Stimulated activated naive CD8-positive, alpha-beta T cell treated with anti-CD3 and anti-CD28 coated beads, Interleukin-15, amount 100 ng/mL, for 72 hours (primary cell): ENCODE results near the gene LYPLAL1.
"Not testable (repeated sequence)": the region's sequence is repeated elsewhere in the genome, so short reads cannot be mapped to it uniquely, and the experiment has no call there.

Experiments
- ATAC-seq: fragments of 150-1000 bp; cut with Tn5 transposase; 2 replicates; pipeline ENCODE4 v1.10.0; 2021; ENCODE audit warnings: mild to moderate bottlenecking, moderate library complexity
- DNase-seq, 2 donors: peaks; one replicate each; pipeline ENCODE4 v3.0.0; 2021 to 2022
- H3K27ac Mint-ChIP-seq, 2 donors: one replicate each; pipeline ENCODE4 v1.8.0; 2022; ENCODE audit warnings: mild to moderate bottlenecking in 2 of 2, mixed read lengths in 2 of 2, moderate library complexity in 2 of 2
- H3K27me3 Mint-ChIP-seq: one replicate; pipeline ENCODE4 v1.8.0; 2022; ENCODE audit warnings: mixed read lengths
- H3K4me1 Mint-ChIP-seq: one replicate; pipeline ENCODE4 v1.8.0; 2022; ENCODE audit warnings: mild to moderate bottlenecking, mixed read lengths
- H3K4me3 Mint-ChIP-seq, 2 donors: one replicate each; pipeline ENCODE4 v1.8.0; 2022; ENCODE audit warnings: mild to moderate bottlenecking in 2 of 2, mixed read lengths in 2 of 2, moderate library complexity in 1 of 2
- H3K9me3 Mint-ChIP-seq, 2 donors: one replicate each; pipeline ENCODE4 v1.8.0; 2022; ENCODE audit warnings: mixed read lengths in 2 of 2

The LYPLAL1 gene

GRCh38 chr1:219184337-219184736 lies 10.7 kb downstream of the LYPLAL1 start:
- DNase-seq (no peak), ATAC-seq (no peak)
- Mint-ChIP-seq H3K4me3 (no peak overlapping the region), H3K9me3 (no peaks in the 10 kb centered on the region), H3K27me3 (no peaks in the 10 kb centered on the region), H3K4me1 (peaks cover 56% of the 10 kb centered on the region), H3K27ac (no peak overlapping the region)

GRCh38 chr1:219185486-219186117 lies 11.9 kb downstream of the LYPLAL1 start:
- peaks cover 58% of the 10 kb centered on the region for H3K4me1 Mint-ChIP-seq
- DNase-seq (no peak), ATAC-seq (no peak)
- H3K9me3 Mint-ChIP-seq, result no peaks in the 10 kb centered on the region
- no peak overlapping the region for H3K4me3 Mint-ChIP-seq
- H3K27me3 Mint-ChIP-seq, result no peaks in the 10 kb centered on the region
- H3K27ac Mint-ChIP-seq, result no peak overlapping the region

- H3K27ac Mint-ChIP-seq, result peak overlapping the region; percentile 14 to 25
- no peak for ATAC-seq
Observed at GRCh38 chr1:219188331-219188803, 14.7 kb downstream of the LYPLAL1 start.

GRCh38 chr1:219189021-219189824 lies 15.5 kb downstream of the LYPLAL1 start:
- H3K9me3 Mint-ChIP-seq, result no peaks in the 10 kb centered on the region
- H3K4me3 Mint-ChIP-seq, result peak overlapping the region; percentile 63 to 68
- peak; percentile 90 for ATAC-seq
- peaks cover 41% of the 10 kb centered on the region for H3K4me1 Mint-ChIP-seq
- peak overlapping the region in 1 of 2 donors; percentile 33 for H3K27ac Mint-ChIP-seq
- no peaks in the 10 kb centered on the region for H3K27me3 Mint-ChIP-seq
- DNase-seq, result no peak

More at GRCh38 chr1:219188331-219188803, 14.7 kb downstream of the LYPLAL1 start:
- Mint-ChIP-seq H3K4me1 (peaks cover 45% of the 10 kb centered on the region), H3K4me3 (peak overlapping the region; percentile 55 to 71), H3K9me3 (no peaks in the 10 kb centered on the region), H3K27me3 (no peaks in the 10 kb centered on the region)
- no peak for DNase-seq

- Mint-ChIP-seq H3K9me3 (no peaks in the 10 kb centered on the region), H3K4me3 (no peak overlapping the region), H3K27ac (no peak overlapping the region), H3K27me3 (no peaks in the 10 kb centered on the region), H3K4me1 (peaks cover 38% of the 10 kb centered on the region)
- ATAC-seq (no peak), DNase-seq (no peak)
Observed at GRCh38 chr1:219189952-219190351, 16.3 kb downstream of the LYPLAL1 start.

DNA sequence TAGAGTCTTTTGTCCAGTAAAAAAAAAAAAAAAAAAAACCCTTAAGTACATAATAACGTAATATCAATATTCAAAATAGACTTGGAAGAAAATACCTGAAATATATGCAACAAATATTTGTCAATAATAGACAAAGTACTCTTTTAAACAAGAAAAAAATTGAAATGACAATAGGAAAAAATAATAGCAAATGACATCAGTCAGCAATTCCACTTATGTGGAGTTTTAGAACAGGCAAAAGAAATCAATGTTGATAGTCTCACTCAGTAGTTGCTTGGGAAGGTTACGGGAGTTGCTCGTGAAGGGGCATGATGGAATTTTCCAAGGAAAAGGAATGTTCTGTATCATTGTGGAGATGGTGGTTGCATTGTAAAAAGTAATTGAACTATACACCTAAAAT lies 16.9 kb downstream of the LYPLAL1 start:
- peaks cover 0 to under 1% of the 10 kb centered on the region in 2 donors for H3K9me3 Mint-ChIP-seq
- no peak overlapping the region for H3K27ac Mint-ChIP-seq
- DNase-seq (no peak), ATAC-seq (no peak)
- no peaks in the 10 kb centered on the region for H3K27me3 Mint-ChIP-seq
- H3K4me1 Mint-ChIP-seq, result peaks cover 35% of the 10 kb centered on the region
- no peak overlapping the region for H3K4me3 Mint-ChIP-seq

GRCh38 chr1:219195833-219196232 lies 22.2 kb downstream of the LYPLAL1 start:
- H3K4me1 Mint-ChIP-seq, result not testable (repeated sequence)

GRCh38 chr1:219201656-219202055 lies 28.0 kb downstream of the LYPLAL1 start:
- DNase-seq (no peak), ATAC-seq (no peak)
- H3K4me1 Mint-ChIP-seq, result no peaks in the 10 kb centered on the region
- H3K27ac Mint-ChIP-seq, result peak overlapping the region in 1 of 2 donors; percentile 21
- no peak overlapping the region for H3K4me3 Mint-ChIP-seq
- H3K27me3 Mint-ChIP-seq, result no peaks in the 10 kb centered on the region
- H3K9me3 Mint-ChIP-seq, result no peaks in the 10 kb centered on the region

More at GRCh38 chr1:219195833-219196232, 22.2 kb downstream of the LYPLAL1 start:
- not testable (repeated sequence) for H3K27ac Mint-ChIP-seq, H3K27me3 Mint-ChIP-seq, H3K4me3 Mint-ChIP-seq, H3K9me3 Mint-ChIP-seq, ATAC-seq, DNase-seq

DNA sequence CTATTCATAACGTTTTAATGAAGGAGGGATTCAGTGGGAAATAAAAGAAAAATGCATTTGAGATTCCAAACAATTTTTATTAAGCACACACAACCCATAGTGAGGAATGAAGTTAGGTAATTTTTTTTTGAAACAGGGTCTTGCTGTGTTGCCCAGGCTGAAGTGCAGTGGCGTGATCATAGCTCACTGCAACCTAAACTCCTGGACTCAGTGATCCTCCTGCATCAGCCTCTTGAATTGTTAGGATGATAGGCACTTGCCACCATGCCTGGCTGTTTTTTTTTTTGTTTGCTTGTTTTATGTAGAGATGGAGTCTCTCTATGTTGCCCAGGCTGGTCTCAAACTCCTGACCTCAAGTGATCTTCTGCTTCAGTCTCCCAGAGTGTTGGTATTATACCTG lies 28.9 kb downstream of the LYPLAL1 start:
- ATAC-seq, result no peak
- H3K4me3 Mint-ChIP-seq, result no peak overlapping the region

GRCh38 chr1:219206350-219206749 lies 32.7 kb downstream of the LYPLAL1 start:
- DNase-seq, result no peak
- Mint-ChIP-seq H3K27me3 (no peaks in the 10 kb centered on the region), H3K4me3 (no peak overlapping the region), H3K9me3 (no peaks in the 10 kb centered on the region), H3K27ac (no peak overlapping the region), H3K4me1 (peaks cover 6% of the 10 kb centered on the region)
- no peak for ATAC-seq

More for the DNA sequence above, 28.9 kb downstream of the LYPLAL1 start:
- H3K27ac Mint-ChIP-seq, result no peak overlapping the region
- no peaks in the 10 kb centered on the region for H3K27me3 Mint-ChIP-seq
- H3K9me3 Mint-ChIP-seq, result no peaks in the 10 kb centered on the region
- H3K4me1 Mint-ChIP-seq, result peaks cover under 1% of the 10 kb centered on the region
- no peak for DNase-seq

GRCh38 chr1:219209578-219209977 lies 35.9 kb downstream of the LYPLAL1 start:
- DNase-seq, result no peak
- Mint-ChIP-seq H3K4me3 (no peak overlapping the region), H3K27me3 (no peaks in the 10 kb centered on the region), H3K4me1 (peaks cover 6% of the 10 kb centered on the region), H3K27ac (no peak overlapping the region), H3K9me3 (no peaks in the 10 kb centered on the region)
- ATAC-seq, result no peak

DNA sequence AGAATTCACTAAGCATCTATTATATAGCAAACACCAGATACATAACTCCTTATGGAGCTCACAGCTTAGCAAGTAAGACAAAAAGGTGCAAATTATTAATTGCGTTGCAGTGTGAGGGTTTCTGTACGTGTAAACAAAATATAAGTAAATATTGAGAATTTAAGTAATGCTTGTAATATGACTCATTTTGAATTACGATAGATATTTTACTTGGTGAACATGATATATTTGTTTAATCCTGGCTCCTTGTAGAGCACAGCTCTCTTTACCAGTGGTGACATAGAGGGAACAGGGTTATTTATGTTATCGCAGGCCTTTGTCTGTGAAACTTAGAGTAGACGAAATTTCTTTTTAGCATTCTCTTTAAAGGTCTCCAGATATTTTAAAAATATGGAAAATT lies 36.4 kb downstream of the LYPLAL1 start:
- Mint-ChIP-seq H3K27ac (no peak overlapping the region), H3K9me3 (peaks cover 0 to under 1% of the 10 kb centered on the region in 2 donors), H3K27me3 (no peaks in the 10 kb centered on the region), H3K4me3 (no peak overlapping the region), H3K4me1 (peaks cover 6% of the 10 kb centered on the region)
- DNase-seq, result no peak
- no peak for ATAC-seq

GRCh38 chr1:219215477-219215876 lies 41.8 kb downstream of the LYPLAL1 start:
- no peak for ATAC-seq
- DNase-seq, result no peak
- Mint-ChIP-seq H3K9me3 (peaks cover 0 to 7% of the 10 kb centered on the region in 2 donors), H3K4me1 (no peaks in the 10 kb centered on the region), H3K27ac (no peak overlapping the region), H3K4me3 (no peak overlapping the region), H3K27me3 (no peaks in the 10 kb centered on the region)

GRCh38 chr1:219220945-219221344 lies 47.3 kb downstream of the LYPLAL1 start:
- DNase-seq, result no peak
- no peaks in the 10 kb centered on the region for H3K27me3 Mint-ChIP-seq
- ATAC-seq, result peak; percentile 48
- no peak overlapping the region for H3K4me3 Mint-ChIP-seq
- peak overlapping the region in 1 of 2 donors; percentile 20 for H3K27ac Mint-ChIP-seq
- no peaks in the 10 kb centered on the region for H3K4me1 Mint-ChIP-seq
- no peaks in the 10 kb centered on the region for H3K9me3 Mint-ChIP-seq

GRCh38 chr1:219223496-219223895 lies 49.8 kb downstream of the LYPLAL1 start:
- Mint-ChIP-seq H3K4me1 (no peaks in the 10 kb centered on the region), H3K4me3 (no peak overlapping the region), H3K9me3 (no peaks in the 10 kb centered on the region), H3K27ac (no peak overlapping the region), H3K27me3 (no peaks in the 10 kb centered on the region)
- ATAC-seq (no peak), DNase-seq (no peak)

GRCh38 chr1:219226196-219226595 lies 52.5 kb downstream of the LYPLAL1 start:
- ATAC-seq (no peak), DNase-seq (no peak)
- Mint-ChIP-seq H3K4me3 (no peak overlapping the region), H3K27me3 (no peaks in the 10 kb centered on the region), H3K27ac (no peak overlapping the region), H3K4me1 (no peaks in the 10 kb centered on the region), H3K9me3 (no peaks in the 10 kb centered on the region)
